Renal cortical epithelial cell (primary cell): Measurements from ENCODE around the gene FBF1. TPM values are rescaled to one million over a fixed set of nuclear protein-coding genes. Genes with fewer than 3 reads are reported as not detected.
"Not testable (repeated sequence)": the region's sequence is repeated elsewhere in the genome, so short reads cannot be mapped to it uniquely, and the experiment has no call there.

Experiments used
- DNase-seq: peaks from one replicate; pipeline ENCODE4 v3.0.0-alpha.2; 2011; ENCODE audit warnings: low read depth
- total RNA-seq: library from RNA; depleted of rRNA; stranded (reverse); fragments of >200 nt; gene quantifications from 2 replicates; pipeline ENCODE4 v1.2.3, GENCODE V29; 2014

Gene FBF1, protein sequence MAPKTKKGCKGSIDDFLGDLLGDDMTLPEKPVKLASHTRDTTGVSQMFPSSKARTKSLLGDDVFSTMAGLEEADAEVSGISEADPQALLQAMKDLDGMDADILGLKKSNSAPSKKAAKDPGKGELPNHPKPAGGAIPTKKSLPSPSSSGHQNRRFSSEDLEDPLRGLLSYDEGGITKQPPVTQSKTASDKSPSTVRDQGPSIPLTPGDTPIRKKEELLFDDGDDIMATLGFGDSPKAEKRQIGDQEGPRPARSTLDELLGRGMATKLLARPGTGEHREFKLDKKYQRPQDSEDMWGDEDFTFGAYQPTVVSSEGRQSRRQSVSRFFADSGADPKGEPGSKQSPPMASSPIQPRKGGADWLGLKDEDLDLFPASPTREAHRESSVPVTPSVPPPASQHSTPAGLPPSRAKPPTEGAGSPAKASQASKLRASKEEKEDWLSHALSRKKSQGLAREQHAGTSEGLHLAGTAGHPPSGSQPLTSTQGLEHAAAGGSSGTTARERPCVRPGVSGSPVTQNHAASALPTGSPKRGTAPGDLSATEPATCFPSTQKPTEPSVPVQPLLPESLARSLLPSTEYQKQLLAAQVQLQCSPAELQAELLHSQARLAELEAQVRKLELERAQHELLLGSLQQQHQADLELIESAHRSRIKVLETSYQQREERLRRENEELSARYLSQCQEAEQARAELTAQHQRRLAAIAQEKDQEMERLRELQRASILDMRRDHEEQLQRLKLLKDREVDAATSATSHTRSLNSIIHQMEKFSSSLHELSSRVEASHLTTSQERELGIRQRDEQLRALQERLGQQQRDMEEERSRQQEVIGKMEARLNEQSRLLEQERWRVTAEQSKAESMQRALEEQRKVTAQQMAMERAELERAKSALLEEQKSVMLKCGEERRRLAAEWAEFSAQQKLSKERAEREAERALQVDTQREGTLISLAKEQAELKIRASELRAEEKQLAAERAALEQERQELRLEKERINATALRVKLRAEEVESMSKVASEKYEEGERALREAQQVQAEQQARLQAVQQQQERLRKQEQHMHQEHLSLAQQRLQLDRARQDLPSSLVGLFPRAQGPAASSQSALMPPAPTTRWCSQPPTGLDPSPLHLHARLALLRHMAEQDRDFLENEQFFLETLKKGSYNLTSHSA
- total RNA-seq = 3.6 and 10.9 TPM in 2 replicates

DNA sequence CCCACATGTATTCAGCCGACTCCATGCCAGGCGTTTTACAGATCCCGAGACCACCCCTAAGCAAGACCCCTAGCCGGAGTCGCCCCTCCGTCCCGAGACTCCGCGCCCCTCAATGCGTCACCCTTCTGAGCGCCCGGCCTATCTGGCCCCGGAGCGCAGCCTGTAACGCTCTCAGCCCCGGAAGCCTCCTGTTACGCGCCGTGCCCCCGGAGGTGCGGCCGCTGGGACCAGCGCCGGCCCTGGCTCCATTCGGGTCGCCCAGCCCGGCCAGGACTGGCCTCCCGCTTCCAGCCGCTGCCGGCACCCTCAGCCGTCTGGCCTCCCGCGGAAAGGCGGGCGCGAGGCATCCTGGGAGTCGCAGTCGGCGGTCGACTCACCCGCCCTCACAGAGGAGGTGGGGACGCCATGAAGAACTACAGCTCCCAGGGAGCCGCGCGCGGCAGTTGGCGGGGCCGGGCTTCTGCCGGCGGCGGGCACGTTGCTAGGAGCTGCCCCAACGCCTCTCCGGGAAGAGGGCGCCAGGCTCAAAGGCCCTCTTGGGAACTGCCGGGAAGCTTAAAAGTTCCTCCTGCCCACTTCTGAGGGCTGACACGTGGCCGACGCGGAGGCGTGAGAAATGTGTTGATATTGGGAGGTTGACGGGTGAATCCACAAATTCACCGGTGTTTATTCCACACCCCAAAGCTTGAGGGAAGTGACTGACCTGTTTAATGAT lies at the start of gene FBF1:
Gene FBF1, minus strand, starts transcription at position 316 of the 715 bp plus-strand sequence. CDS start 2,893 bp downstream, outside the sequence.
- DNase-seq = peak; percentile 85

DNA sequence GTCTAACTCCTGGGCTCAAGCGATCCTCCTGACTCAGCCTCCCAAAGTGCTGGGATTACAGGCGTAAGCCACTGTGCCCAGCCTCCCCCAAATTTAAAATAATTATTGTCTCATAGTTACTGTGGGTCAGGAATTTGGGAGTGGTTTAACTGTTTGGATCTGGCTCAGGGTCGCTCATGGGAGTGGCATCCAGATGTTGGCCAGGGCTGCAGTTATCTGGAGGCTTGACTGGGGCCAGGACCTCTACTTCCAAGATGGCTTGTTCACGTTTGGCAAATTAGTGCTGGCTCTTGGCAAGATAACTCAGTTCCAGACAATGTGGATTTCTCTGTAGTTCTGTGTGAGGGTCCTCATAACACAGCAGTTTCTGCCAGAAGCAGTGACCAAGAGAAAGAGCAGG lies 46.2 kb upstream of the FBF1 start:
- no peak for DNase-seq

DNA sequence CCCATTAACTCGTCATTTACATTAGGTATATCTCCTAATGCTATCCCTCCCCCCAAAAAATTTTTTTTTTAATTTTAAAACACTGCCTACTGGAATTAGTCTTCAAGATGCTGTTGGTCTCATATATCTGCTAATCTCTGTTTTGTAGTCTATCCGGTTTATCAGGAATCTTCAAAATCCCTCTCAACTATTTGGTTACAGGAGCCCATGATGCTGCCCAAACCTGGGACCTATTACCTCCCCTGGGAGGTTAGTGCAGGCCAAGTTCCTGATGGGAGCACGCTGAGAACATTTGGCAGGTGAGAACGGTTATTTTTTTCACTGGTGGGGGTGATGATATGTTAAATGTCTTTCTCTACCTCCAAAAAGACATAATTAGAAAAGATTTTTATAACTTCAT lies 45.1 kb upstream of the FBF1 start:
- DNase-seq = no peak

DNA sequence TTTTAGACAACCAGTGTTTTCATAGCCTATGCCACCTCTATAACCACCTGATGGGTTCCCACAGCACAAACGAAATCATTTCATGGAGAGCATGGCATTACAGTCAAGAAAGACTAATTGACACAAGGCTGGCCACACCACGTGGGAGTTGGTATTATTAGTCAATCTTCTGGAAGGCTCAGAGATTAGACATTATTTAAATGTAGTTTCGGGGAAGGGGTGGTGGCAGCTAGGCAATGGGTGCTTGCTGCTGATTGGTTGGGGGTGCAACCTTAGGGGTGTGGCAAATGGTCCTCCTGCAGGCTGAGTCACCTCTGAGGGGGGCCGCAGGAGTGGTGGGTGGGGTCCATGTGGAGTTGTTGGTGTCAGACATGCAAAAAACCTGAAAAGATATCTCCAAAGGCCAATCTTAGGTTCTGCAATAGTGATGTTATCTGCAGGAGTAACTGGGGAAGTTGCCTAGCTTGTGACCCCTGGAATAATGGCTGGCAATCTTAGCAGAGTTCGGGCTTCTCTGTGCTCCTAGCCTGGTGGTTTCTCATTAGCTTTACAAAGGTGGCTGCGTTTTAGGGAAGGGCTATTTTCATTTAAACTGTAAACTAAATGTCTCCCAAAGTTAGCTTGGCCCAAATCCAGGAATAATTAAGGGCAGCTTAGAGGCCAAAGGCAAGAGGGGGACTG lies 42.8 kb upstream of the FBF1 start:
- DNase-seq = peak; percentile 81

DNA sequence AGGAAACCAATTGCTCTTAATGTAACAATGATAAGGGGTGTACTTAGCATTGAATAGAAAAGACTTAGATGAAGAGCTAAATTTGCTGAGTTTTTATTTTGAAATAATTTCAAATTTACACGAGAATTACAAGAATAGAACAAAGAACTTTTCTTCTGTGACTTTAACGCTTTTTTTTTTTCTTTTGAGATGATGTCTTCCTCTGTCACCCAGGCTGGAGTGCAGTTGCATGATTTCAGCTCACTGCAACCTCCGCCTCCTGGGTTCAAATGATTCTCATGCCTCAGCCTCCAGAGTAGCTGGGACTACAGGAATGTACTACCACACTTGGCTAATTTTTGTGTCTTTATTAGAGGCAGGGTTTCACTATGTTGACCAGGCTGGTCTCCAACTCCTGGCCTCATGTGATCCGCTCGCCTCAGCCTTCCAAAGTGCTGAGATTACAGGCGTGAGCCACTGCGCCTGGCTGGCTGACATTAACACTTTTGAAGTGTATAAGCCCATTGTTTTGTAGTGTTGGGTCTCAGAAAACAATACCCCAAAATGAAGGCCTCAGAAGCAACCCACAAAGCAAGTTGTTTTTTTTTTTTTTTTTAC lies 40.3 kb upstream of the FBF1 start:
- no peak for DNase-seq

DNA sequence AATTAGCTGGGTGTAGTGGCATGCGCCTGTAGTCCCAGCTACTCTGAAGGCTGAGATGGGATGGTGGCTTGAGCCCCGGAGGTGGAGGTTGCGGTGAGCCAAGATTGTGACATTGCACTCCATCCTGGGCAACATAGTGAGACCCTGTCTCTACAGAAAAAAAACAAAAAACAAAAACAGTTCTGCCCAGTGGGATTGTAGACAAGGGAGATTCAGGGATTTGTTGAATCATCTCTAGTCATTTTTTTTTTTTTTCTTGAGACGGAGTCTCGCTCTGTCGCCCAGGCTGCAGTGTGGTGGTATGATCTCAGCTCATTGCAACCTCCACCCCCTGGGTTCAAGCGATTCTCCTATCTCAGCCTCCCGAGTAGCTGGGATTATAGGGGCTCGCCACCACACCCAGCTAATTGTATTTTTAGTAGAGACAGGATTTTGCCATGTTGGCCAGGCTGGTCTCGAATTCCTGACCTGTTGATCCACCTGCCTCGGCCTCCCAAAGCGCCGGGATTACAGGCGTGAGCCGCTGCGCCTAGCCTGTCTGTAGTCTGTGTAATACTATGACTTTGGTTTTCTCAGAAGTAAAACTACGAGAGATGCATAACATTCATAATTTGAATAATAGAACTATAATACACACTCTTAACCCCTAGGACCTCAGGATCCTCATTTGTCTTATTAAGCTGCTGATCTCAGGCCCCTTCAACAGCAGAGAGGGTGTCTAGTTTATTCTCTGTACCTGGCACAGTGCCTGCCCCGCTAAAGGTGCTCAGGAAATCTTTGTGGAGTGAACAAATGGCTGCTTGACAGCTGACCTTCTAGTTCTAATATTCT lies 39.6 kb upstream of the FBF1 start:
- peak; percentile 42 for DNase-seq

DNA sequence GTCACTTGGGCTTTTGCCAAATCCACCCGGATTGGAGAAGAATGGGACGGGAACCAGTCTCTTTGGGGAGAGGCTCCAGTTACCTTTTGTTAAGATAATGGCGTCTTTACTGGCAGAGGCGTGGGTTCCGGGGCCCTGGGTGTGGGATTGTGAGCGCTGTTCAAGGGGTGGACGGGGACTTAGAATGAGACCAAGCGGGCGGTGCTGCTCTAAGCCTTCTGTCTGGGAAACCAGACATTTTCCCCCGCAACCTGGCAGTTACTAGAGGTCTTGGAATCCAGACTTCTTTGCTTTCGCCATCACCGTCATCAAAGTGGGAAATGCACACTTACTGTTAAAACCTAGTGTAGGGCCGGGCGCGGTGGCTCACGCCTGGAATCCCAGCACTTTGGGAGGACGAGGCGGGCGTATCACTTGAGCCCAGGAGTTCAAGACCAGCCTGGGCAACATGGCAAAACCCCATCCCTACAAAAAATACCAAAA lies 38.9 kb upstream of the FBF1 start:
- peak; percentile 57 for DNase-seq

DNA sequence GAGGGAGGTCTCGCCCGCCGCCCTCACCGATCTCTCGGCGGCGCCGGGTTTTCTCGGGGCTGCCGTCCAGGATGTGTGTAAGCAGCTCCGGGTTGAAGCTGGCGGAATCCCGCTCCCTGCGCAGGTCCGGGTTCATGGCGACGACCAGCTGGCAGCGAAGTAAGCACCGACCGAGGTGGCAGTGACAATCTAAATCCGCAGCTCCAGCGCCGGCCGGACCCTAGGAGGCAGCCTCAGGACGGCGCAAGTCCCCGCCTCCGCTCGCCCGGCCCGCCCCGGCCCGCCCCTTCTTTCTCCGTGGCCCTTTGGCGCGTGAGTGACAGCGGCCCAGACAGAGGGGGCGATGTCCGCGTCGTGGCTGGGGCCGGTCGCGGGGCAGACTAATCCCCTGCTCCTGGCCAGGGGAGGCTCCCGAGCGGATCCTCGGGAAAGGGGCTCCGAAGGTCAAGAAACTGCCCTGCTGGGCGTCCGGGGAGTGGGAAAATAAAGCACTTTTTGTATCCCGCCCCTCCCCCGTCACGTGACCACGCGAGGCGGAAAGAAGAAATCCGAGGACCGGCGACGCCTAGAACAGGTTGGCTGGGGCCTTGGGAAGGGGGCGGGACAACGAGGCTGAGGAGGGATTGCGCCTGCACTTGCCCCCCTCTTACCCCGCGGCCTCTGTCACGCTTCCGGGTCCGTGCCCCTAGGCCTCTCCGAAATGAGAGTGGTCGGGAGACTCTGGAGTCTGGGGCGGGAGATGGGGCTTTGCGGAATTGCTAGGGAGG lies 38.3 kb upstream of the FBF1 start, which contains the start of the genes ACOX1 and TEN1:
Gene ACOX1, minus strand, starts transcription at position 229 of the 767 bp plus-strand sequence. Its CDS starts 93 bp downstream, at position 136.
Gene TEN1, plus strand, starts transcription at position 303 of the 767 bp plus-strand sequence. CDS start 6,953 bp downstream, outside the sequence.
- peak; percentile 89 for DNase-seq

DNA sequence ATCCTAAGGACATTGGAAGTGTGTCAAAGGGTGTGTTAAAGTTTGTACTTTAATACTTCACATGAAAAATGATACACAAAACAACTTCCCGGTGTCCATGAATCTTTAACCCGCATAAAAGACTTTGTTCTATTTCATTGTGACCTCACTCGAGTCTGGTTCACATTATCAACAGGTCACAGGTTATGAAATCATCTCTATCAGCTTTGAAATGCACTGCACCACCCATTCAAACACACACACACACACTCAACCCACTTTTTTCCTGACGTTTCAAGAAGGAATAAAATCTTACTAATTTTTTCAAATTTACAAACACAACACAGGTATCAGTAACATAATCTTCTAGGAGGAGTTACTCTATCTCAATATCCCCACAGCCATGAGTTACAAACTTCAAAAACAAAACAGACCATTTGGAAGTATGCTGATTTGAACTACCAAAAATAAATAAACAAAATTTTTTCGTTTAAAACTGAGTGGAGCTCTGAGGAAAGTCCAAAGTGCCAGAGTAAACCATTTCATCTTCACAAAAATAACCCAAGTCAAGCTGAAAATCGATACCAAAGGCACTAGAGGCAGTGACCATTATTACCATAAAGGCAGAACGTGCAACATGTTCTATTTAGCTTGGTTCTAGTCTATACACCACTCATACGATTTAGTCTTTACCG lies 35.5 kb upstream of the FBF1 start:
- no peak for DNase-seq

DNA sequence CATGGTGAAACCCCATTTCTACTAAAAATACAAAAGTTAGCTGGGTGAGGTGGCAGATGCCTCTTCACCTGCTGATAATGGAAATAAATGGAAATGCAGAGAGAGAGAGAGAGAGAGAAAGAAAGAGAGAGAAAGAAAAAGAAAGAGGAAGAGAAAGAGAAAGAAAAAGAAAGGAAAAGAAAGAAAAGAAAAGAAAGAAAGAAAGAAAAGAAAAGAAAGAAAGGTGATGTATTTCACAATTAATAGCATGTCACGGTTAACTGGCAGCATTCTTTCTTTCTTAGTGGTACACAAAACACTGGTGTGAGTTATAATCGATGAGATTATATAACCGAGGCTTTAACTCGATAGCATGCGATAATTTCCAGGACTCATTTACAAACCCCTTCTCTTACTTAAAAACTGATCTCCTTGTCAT lies 34.9 kb upstream of the FBF1 start:
- DNase-seq = peak; percentile 27

DNA sequence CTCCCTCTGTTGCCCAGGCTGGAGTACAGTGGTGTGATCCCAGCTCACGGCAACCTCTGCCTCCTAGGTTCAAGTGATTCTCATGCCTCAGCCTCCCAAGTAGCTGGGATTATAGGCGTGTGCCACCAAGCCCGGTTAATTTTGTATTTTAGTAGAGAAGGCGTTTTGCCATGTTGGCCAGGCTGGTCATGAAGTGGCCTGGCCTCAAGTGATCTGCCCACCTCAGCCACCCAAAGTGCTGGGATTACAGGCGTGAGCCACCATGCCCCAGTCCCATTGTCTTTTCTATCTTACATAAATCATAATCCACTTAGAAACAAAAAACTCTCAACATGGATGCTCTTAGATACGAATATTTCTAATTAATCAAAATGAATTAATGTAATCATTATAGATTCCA lies 34.3 kb upstream of the FBF1 start:
- not testable (repeated sequence) for DNase-seq

DNA sequence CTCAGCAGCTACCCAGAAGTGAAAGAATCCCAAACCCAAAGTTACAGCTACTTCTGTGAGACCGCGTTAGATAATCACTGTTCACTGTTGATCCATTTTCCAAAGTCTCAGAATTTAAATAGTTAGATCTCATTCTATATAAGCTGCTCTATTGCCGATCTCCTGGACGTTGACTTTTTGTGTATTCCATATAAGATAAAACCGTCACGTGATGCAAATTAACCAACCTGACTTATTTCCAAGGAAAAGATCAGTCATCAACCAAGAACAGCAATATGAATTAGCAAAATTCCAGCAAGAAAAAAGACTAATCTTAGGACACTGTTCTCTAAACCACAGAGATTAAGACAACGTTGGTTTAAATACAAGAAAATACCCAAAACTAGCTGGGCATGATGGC lies 29.8 kb upstream of the FBF1 start:
- no peak for DNase-seq

DNA sequence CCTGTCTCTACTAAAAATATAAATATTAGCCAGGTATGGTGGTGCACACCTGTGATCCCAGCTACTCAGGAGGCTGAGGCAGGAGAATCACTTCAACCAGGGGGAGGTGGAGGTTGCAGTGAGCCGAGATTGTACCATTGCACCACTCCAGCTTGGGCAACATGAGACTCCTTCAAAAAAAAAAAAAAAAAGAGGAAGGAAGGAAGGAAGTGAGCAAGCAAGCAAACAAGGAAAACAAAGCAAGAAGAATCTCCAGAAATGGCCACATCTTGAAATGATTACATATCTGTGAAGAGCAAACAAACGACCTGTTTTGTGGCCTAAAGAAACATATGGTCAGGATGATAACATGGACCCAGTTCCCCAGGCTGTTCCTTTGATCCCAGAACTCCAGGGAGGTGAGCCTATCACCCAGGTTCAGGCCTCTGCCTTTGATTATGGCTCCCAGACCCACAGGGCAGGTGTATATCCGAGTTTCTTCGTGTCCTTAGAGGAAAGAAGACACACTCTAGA lies 29.2 kb upstream of the FBF1 start:
- no peak for DNase-seq

DNA sequence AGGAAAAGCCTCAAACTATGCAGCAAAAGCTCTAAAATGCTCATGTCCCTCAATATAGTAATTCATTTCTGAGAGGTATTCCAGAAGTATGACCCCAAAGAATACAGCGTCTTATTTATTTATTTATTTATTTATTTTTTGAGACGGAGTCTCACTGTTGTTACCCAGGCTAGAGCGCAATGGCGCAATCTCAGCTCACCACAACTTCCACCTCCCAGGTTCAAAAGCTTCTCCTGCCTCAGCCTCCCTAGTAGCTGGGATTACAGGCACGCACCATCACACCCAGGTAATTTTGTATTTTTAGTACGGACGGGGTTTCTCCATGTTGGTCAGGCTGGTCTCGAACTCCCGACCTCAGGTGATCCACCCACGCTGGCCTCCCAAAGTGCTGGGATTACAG lies 28.2 kb upstream of the FBF1 start:
- DNase-seq = not testable (repeated sequence)

DNA sequence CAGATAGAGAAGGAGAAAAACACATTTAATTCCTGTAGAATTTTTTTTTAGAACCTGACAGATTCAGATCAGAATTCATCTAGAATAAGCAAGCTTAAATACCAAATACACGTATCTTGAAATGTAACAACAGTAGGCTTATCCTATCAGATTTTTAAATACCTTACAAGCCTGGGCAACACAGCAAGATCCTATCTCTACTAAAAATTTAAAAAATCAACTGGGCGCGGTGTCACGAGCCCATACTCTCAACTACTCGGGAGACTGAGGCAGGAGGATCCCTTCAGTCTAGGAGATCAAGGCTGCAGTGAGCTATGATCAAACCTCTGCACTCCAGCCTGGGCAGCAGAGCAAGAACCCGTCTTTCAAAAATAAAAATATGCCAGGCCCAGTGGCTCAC lies 24.6 kb upstream of the FBF1 start:
- no peak for DNase-seq

DNA sequence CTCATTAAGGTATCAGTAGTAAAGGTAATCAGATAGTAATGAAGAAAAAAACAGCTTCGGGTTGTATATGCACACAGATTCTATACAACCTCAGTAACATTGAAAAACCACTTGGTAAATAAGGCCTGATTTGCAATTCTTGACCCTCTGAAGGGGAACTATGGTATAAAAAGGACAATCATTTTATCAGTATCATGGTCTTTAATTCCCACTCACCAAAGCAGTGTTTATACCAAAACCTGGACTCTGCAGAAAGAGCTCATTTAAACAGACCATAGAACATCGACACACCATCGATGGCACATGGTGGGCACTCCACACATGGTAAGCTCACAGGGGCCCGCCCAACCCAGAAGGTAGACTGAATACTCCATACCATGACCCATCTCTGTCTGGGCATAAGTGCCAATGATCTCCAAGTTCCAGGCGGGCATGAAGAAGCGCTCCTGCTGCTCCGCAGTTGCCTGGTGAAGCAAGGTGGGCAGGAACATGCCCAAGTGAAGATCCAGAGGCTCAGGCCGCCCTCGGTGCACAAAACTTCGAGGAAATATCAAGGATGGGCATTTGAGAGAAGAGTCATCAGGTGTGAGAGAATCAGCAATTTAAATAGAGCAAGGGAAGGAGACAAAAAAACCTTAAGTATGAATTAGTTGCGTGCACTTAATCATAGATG lies 19.1 kb upstream of the FBF1 start:
- DNase-seq = no peak
